AG20443 (cell line): ENCODE results near the gene PCCA.
"Not testable (repeated sequence)": the region's sequence is repeated elsewhere in the genome, so short reads cannot be mapped to it uniquely, and the experiment has no call there.

Experiments
- DNase-seq: peaks from one replicate; pipeline ENCODE4 v3.0.0; 2012; ENCODE audit warnings: low spot score, mixed read lengths

PCCA gene

GRCh38 chr13:100196375-100196774 lies 107.5 kb downstream of the PCCA start:
- DNase-seq: no peak

- no peak for DNase-seq
Observed at GRCh38 chr13:100197116-100197515, 108.2 kb downstream of the PCCA start.

GRCh38 chr13:100197591-100198365 lies 108.9 kb downstream of the PCCA start:
- DNase-seq: no peak

- peak; percentile 34 for DNase-seq
Observed at GRCh38 chr13:100203696-100204367, 114.9 kb downstream of the PCCA start.

- DNase-seq: no peak
Observed at GRCh38 chr13:100208002-100208401, 119.1 kb downstream of the PCCA start.

GRCh38 chr13:100208626-100209025 lies 119.7 kb downstream of the PCCA start:
- DNase-seq: no peak

GRCh38 chr13:100209857-100210825 lies 121.2 kb downstream of the PCCA start:
- peak; percentile 40 for DNase-seq

GRCh38 chr13:100211016-100211710 lies 122.3 kb downstream of the PCCA start:
- no peak for DNase-seq

GRCh38 chr13:100212904-100213553 lies 124.1 kb downstream of the PCCA start:
- no peak for DNase-seq

GRCh38 chr13:100213576-100213975 lies 124.7 kb downstream of the PCCA start:
- DNase-seq: no peak

- DNase-seq: no peak
Observed at GRCh38 chr13:100214886-100215285, 126.0 kb downstream of the PCCA start.

GRCh38 chr13:100221166-100221565 lies 132.3 kb downstream of the PCCA start:
- DNase-seq: no peak

GRCh38 chr13:100223966-100224530 lies 135.2 kb downstream of the PCCA start:
- DNase-seq: not testable (repeated sequence)

GRCh38 chr13:100229603-100230002 lies 140.7 kb downstream of the PCCA start:
- no peak for DNase-seq

GRCh38 chr13:100230769-100231149 lies 141.9 kb downstream of the PCCA start:
- peak; percentile 8 for DNase-seq

GRCh38 chr13:100231176-100231575 lies 142.3 kb downstream of the PCCA start:
- no peak for DNase-seq

GRCh38 chr13:100234006-100234405 lies 145.1 kb downstream of the PCCA start:
- DNase-seq: no peak

GRCh38 chr13:100234524-100235136 lies 145.7 kb downstream of the PCCA start:
- peak; percentile 20 for DNase-seq

GRCh38 chr13:100235311-100235901 lies 146.5 kb downstream of the PCCA start:
- DNase-seq: peak; percentile 49
